Measurements from ENCODE around the gene CMTR1. TPM values are rescaled to one million over a fixed set of nuclear protein-coding genes. Genes with fewer than 3 reads are reported as not detected.

The CMTR1 gene
- total RNA-seq, 5 donors from 2014 or later (not counting 1 experiment from before 2014, with no cell fraction given), result 62.5 to 82.7 (median 75.2) TPM

GRCh38 chr6:37483252-37483901 is 50.4 kb downstream of the CMTR1 start:
- ATAC-seq (replicated peaks in 1 of 4) (peak in 1 of 4 experiments; percentile 22), DNase-seq (no peak)
- no peaks in the 10 kb centered on the region for H3K9me3 Mint-ChIP-seq
- no peak overlapping the region for H3K27ac ChIP-seq (ENCODE audit: low read length)
- ChIA-PET POLR2A (no interaction called here), CTCF (interaction anchor here (0.5 to 1.2 kb wide), 2 partner anchors 19 to 98 kb away, joined by 3 to 4 read pairs; no protein-coding TSS in a partner anchor)
- H3K36me3 ChIP-seq (ENCODE audit: control insufficient read depth in 2 of 2, extremely low read depth in 1 of 2, insufficient read depth in 1 of 2, low read length in 1 of 2), result peaks cover 17 to 66% of the 10 kb centered on the region in 2 donors
- peaks cover 0 to 38% of the 10 kb centered on the region in 2 experiments for H3K4me1 ChIP-seq (ENCODE audit: control insufficient read depth in 1 of 2, extremely low read depth in 1 of 2, insufficient read depth in 2 of 2, low read length in 2 of 2)
- no peak overlapping the region for H3K4me3 Mint-ChIP-seq
- H3K4me1 Mint-ChIP-seq, result peaks cover 11 to 22% (median 14%) of the 10 kb centered on the region in 3 donors
- WGBS (ENCODE audit: insufficient coverage), result 66% methylated on average over 4 of the region's 11 CpGs
- peaks cover 30% of the 10 kb centered on the region for H3K36me3 Mint-ChIP-seq
- H3K27me3 ChIP-seq (replicated peaks in 1 of 2; ENCODE audit: control insufficient read depth in 2 of 2, extremely low read depth in 1 of 2, insufficient read depth in 2 of 2, low read length in 1 of 2), result no peaks in the 10 kb centered on the region
- no peak overlapping the region for H3K4me3 ChIP-seq (ENCODE audit: control insufficient read depth in 1 of 2, extremely low read depth in 1 of 2, low read length in 1 of 2)
- no peaks in the 10 kb centered on the region for H3K27me3 Mint-ChIP-seq
- H3K9me3 ChIP-seq, result no peaks in the 10 kb centered on the region
- H3K27ac Mint-ChIP-seq, result peak overlapping the region; percentile 10 to 16

- H3K27me3 Mint-ChIP-seq, result no peaks in the 10 kb centered on the region
- H3K27ac Mint-ChIP-seq, result peak overlapping the region in 1 of 2 donors; percentile 16
- Histone ChIP-seq H3K27me3 (replicated peaks in 1 of 2; ENCODE audit: control insufficient read depth in 2 of 2, extremely low read depth in 1 of 2, insufficient read depth in 2 of 2, low read length in 1 of 2) (no peaks in the 10 kb centered on the region), H3K36me3 (ENCODE audit: control insufficient read depth in 2 of 2, extremely low read depth in 1 of 2, insufficient read depth in 1 of 2, low read length in 1 of 2) (peaks cover 13 to 58% of the 10 kb centered on the region in 2 donors), H3K9me3 (no peaks in the 10 kb centered on the region), H3K27ac (ENCODE audit: low read length) (peak overlapping the region; percentile 39), H3K4me3 (ENCODE audit: control insufficient read depth in 1 of 2, extremely low read depth in 1 of 2, low read length in 1 of 2) (no peak overlapping the region), H3K4me1 (ENCODE audit: control insufficient read depth in 1 of 2, extremely low read depth in 1 of 2, insufficient read depth in 2 of 2, low read length in 2 of 2) (peaks cover 0 to 45% of the 10 kb centered on the region in 2 experiments)
- ChIA-PET POLR2A (interaction anchor here in 1 of 2 donors (1.0 kb wide), 1 partner anchor 18 kb away, joined by 3 read pairs; no protein-coding TSS in a partner anchor), CTCF (interaction anchor here (0.7 to 1.3 kb wide), 9 partner anchors 18 to 208 kb away, joined by 3 to 10 read pairs (median 5); no protein-coding TSS in a partner anchor)
- no peaks in the 10 kb centered on the region for H3K9me3 Mint-ChIP-seq
- H3K4me1 Mint-ChIP-seq, result peaks cover 19 to 30% (median 21%) of the 10 kb centered on the region in 3 donors
- WGBS (ENCODE audit: insufficient coverage), result 71% methylated on average over 9 of the region's 20 CpGs
- H3K4me3 Mint-ChIP-seq, result no peak overlapping the region
- ATAC-seq (replicated peaks in 1 of 4) (peak; percentile 84 to 86 (median 85)), DNase-seq (peak; percentile 50 to 89 (median 73))
- H3K36me3 Mint-ChIP-seq, result peaks cover 23% of the 10 kb centered on the region
Measured at GRCh38 chr6:37483917-37484785, 51.1 kb downstream of the CMTR1 start.

GRCh38 chr6:37484786-37485170 is 51.8 kb downstream of the CMTR1 start:
- ChIA-PET CTCF (interaction anchor here (0.7 to 1.3 kb wide), 8 partner anchors 33 to 208 kb away, joined by 3 to 10 read pairs (median 6); no protein-coding TSS in a partner anchor), POLR2A (interaction anchor here in 1 of 2 donors (1.0 kb wide), 1 partner anchor 18 kb away, joined by 3 read pairs; no protein-coding TSS in a partner anchor)
- H3K9me3 ChIP-seq, result no peaks in the 10 kb centered on the region
- no peak for ATAC-seq (replicated peaks in 1 of 4)
- Mint-ChIP-seq H3K27me3 (no peaks in the 10 kb centered on the region), H3K27ac (no peak overlapping the region), H3K4me3 (no peak overlapping the region), H3K4me1 (peaks cover 24 to 36% (median 28%) of the 10 kb centered on the region in 3 donors), H3K36me3 (peaks cover 20% of the 10 kb centered on the region), H3K9me3 (no peaks in the 10 kb centered on the region)
- no peak for DNase-seq
- peak overlapping the region; percentile 14 for H3K27ac ChIP-seq (ENCODE audit: low read length)
- H3K4me3 ChIP-seq (ENCODE audit: control insufficient read depth in 1 of 2, extremely low read depth in 1 of 2, low read length in 1 of 2), result no peak overlapping the region
- peaks cover 13 to 53% of the 10 kb centered on the region in 2 donors for H3K36me3 ChIP-seq (ENCODE audit: control insufficient read depth in 2 of 2, extremely low read depth in 1 of 2, insufficient read depth in 1 of 2, low read length in 1 of 2)
- 97% methylated on average over 3 of the region's 7 CpGs for WGBS (ENCODE audit: insufficient coverage)
- no peaks in the 10 kb centered on the region for H3K27me3 ChIP-seq (replicated peaks in 1 of 2; ENCODE audit: control insufficient read depth in 2 of 2, extremely low read depth in 1 of 2, insufficient read depth in 2 of 2, low read length in 1 of 2)
- peaks cover 0 to 52% of the 10 kb centered on the region in 2 experiments for H3K4me1 ChIP-seq (ENCODE audit: control insufficient read depth in 1 of 2, extremely low read depth in 1 of 2, insufficient read depth in 2 of 2, low read length in 2 of 2)

GRCh38 chr6:37485291-37485702 is 52.3 kb downstream of the CMTR1 start:
- DNase-seq (no peak), ATAC-seq (replicated peaks in 1 of 4) (no peak)
- no peaks in the 10 kb centered on the region for H3K9me3 ChIP-seq
- CTCF ChIA-PET, result interaction anchor here (0.7 to 1.3 kb wide), 6 partner anchors 33 to 207 kb away, joined by 3 to 10 read pairs (median 6); no protein-coding TSS in a partner anchor
- 93% methylated on average over 7 of the region's 10 CpGs for WGBS (ENCODE audit: insufficient coverage)
- no peaks in the 10 kb centered on the region for H3K27me3 ChIP-seq (replicated peaks in 1 of 2; ENCODE audit: control insufficient read depth in 2 of 2, extremely low read depth in 1 of 2, insufficient read depth in 2 of 2, low read length in 1 of 2)
- H3K4me1 ChIP-seq (ENCODE audit: control insufficient read depth in 1 of 2, extremely low read depth in 1 of 2, insufficient read depth in 2 of 2, low read length in 2 of 2), result peaks cover 0 to 57% of the 10 kb centered on the region in 2 experiments
- H3K36me3 Mint-ChIP-seq, result peaks cover 20% of the 10 kb centered on the region
- no peak overlapping the region for H3K4me3 ChIP-seq (ENCODE audit: control insufficient read depth in 1 of 2, extremely low read depth in 1 of 2, low read length in 1 of 2)
- peak overlapping the region in 1 of 2 donors; percentile 28 for H3K27ac Mint-ChIP-seq
- no peaks in the 10 kb centered on the region for H3K9me3 Mint-ChIP-seq
- H3K36me3 ChIP-seq (ENCODE audit: control insufficient read depth in 2 of 2, extremely low read depth in 1 of 2, insufficient read depth in 1 of 2, low read length in 1 of 2), result peaks cover 13 to 47% of the 10 kb centered on the region in 2 donors
- no peaks in the 10 kb centered on the region for H3K27me3 Mint-ChIP-seq
- H3K27ac ChIP-seq (ENCODE audit: low read length), result peak overlapping the region; percentile 0
- POLR2A ChIA-PET, result interaction anchor here in 1 of 2 donors (1.0 kb wide), 1 partner anchor 17 kb away, joined by 3 read pairs; no protein-coding TSS in a partner anchor
- peaks cover 29 to 42% (median 33%) of the 10 kb centered on the region in 3 donors for H3K4me1 Mint-ChIP-seq
- H3K4me3 Mint-ChIP-seq, result no peak overlapping the region

GRCh38 chr6:37486121-37486839 is 53.3 kb downstream of the CMTR1 start:
- Histone ChIP-seq H3K4me1 (ENCODE audit: control insufficient read depth in 1 of 2, extremely low read depth in 1 of 2, insufficient read depth in 2 of 2, low read length in 2 of 2) (peaks cover 0 to 67% of the 10 kb centered on the region in 2 experiments), H3K27me3 (replicated peaks in 1 of 2; ENCODE audit: control insufficient read depth in 2 of 2, extremely low read depth in 1 of 2, insufficient read depth in 2 of 2, low read length in 1 of 2) (no peaks in the 10 kb centered on the region), H3K9me3 (no peaks in the 10 kb centered on the region), H3K27ac (ENCODE audit: low read length) (no peak overlapping the region), H3K36me3 (ENCODE audit: control insufficient read depth in 2 of 2, extremely low read depth in 1 of 2, insufficient read depth in 1 of 2, low read length in 1 of 2) (peaks cover 13 to 38% of the 10 kb centered on the region in 2 donors), H3K4me3 (ENCODE audit: control insufficient read depth in 1 of 2, extremely low read depth in 1 of 2, low read length in 1 of 2) (no peak overlapping the region)
- Mint-ChIP-seq H3K4me1 (peaks cover 39 to 51% (median 43%) of the 10 kb centered on the region in 3 donors), H3K4me3 (no peak overlapping the region), H3K36me3 (peaks cover 19% of the 10 kb centered on the region), H3K27ac (peak overlapping the region in 1 of 2 donors; percentile 34), H3K27me3 (no peaks in the 10 kb centered on the region), H3K9me3 (no peaks in the 10 kb centered on the region)
- ATAC-seq (replicated peaks in 1 of 4) (no peak), DNase-seq (no peak)
- ChIA-PET CTCF (no interaction called here), POLR2A (interaction anchor here (0.5 to 0.7 kb wide), 3 partner anchors 33 to 302 kb away, joined by 3 to 10 read pairs (median 6); no protein-coding TSS in a partner anchor)
- WGBS (ENCODE audit: insufficient coverage), result 86% methylated on average over 3 of the region's 8 CpGs
